ENCODE results near the gene DAB2IP.

- TF ChIP-seq CTCF (optimal IDR thresholded peaks at IDR 0.05 in 1 of 3, IDR thresholded peaks at IDR 0.05 in 1 of 3, conservative IDR thresholded peaks at IDR 0.05 in 1 of 3; ENCODE audit: extremely low read depth in 1 of 3, insufficient read depth in 2 of 3, low read length in 3 of 3) (no peak), EZH2 (IDR thresholded peaks at IDR 0.05; ENCODE audit: low read length) (no peak)
These were observed 12.2 kb downstream of the DAB2IP start for GRCh38 chr9:121663591-121663990.
